ENCODE data around the gene IL23A. TPM values are rescaled to one million over a fixed set of nuclear protein-coding genes. Genes with fewer than 3 reads are reported as not detected.

The IL23A gene
- total RNA-seq, 3 donors from 2014 or later = 0.88 TPM; not detected in 2

- Histone ChIP-seq H3K9me3 (no peaks in the 10 kb centered on the region), H3K27ac (no peak within 1 kb of the TSS), H3K36me3 (no peaks in the 10 kb centered on the region), H3K4me3 (no peak within 1 kb of the TSS), H3K27me3 (no peaks in the 10 kb centered on the region), H3K4me1 (no peaks in the 10 kb centered on the region)
- intact Hi-C loops (cut with DNase I; ENCODE audit: low total_unique reads) = no loop called here
- TF ChIP-seq POLR2A (IDR thresholded peaks at IDR 0.05) (no peak), CTCF (IDR thresholded peaks at IDR 0.05) (no peak), POLR2AphosphoS5 (IDR thresholded peaks at IDR 0.05) (no peak)
- no peak for DNase-seq (ENCODE audit: low spot score in 2 of 2)
Measured at GRCh38 chr12:56362130-56363059, 23.7 kb downstream of the IL23A start, which contains the start of gene APOF. Gene APOF, minus strand, starts transcription at chr12:56362857. Its CDS starts 112 bp downstream, at chr12:56362745.

- Histone ChIP-seq H3K27me3 (no peaks in the 10 kb centered on the region), H3K4me3 (no peak overlapping the region), H3K9me3 (no peaks in the 10 kb centered on the region), H3K4me1 (no peaks in the 10 kb centered on the region), H3K27ac (no peak overlapping the region), H3K36me3 (no peaks in the 10 kb centered on the region)
- TF ChIP-seq POLR2A (IDR thresholded peaks at IDR 0.05) (no peak), POLR2AphosphoS5 (IDR thresholded peaks at IDR 0.05) (no peak), CTCF (IDR thresholded peaks at IDR 0.05) (no peak)
- DNase-seq (ENCODE audit: low spot score in 2 of 2) = no peak
- intact Hi-C loops (cut with DNase I; ENCODE audit: low total_unique reads) = no loop called here
Measured at GRCh38 chr12:56366948-56367347, 28.3 kb downstream of the IL23A start.

GRCh38 chr12:56373515-56373914, 34.8 kb downstream of the IL23A start:
- no peaks in the 10 kb centered on the region for H3K36me3 ChIP-seq
- no peak overlapping the region for H3K4me3 ChIP-seq
- TF ChIP-seq POLR2AphosphoS5 (IDR thresholded peaks at IDR 0.05) (no peak), POLR2A (IDR thresholded peaks at IDR 0.05) (no peak), CTCF (IDR thresholded peaks at IDR 0.05) (no peak)
- peaks cover 0 to 6% of the 10 kb centered on the region in 2 donors for H3K9me3 ChIP-seq
- no peak for DNase-seq (ENCODE audit: low spot score in 2 of 2)
- no peak overlapping the region for H3K27ac ChIP-seq
- H3K4me1 ChIP-seq = no peaks in the 10 kb centered on the region
- no peaks in the 10 kb centered on the region for H3K27me3 ChIP-seq
- intact Hi-C loops (cut with DNase I; ENCODE audit: low total_unique reads) = no loop called here

- no peak for TF ChIP-seq POLR2AphosphoS5 (IDR thresholded peaks at IDR 0.05)
- no peak for TF ChIP-seq POLR2A (IDR thresholded peaks at IDR 0.05)
- TF ChIP-seq CTCF (IDR thresholded peaks at IDR 0.05) = no peak
- no peaks in the 10 kb centered on the region for H3K27me3 ChIP-seq
- peaks cover 0 to 6% of the 10 kb centered on the region in 2 donors for H3K9me3 ChIP-seq
- no peak overlapping the region for H3K27ac ChIP-seq
- intact Hi-C loops (cut with DNase I; ENCODE audit: low total_unique reads) = no loop called here
- H3K36me3 ChIP-seq = no peaks in the 10 kb centered on the region
- no peak for DNase-seq (ENCODE audit: low spot score in 2 of 2)
- H3K4me3 ChIP-seq = no peak overlapping the region
- H3K4me1 ChIP-seq = no peaks in the 10 kb centered on the region
Measured at GRCh38 chr12:56374726-56375597, 36.3 kb downstream of the IL23A start.
